Measurements from ENCODE around the gene OAT.
A peak's percentile ranks its signal among the peaks of the same experiment; 100 is the strongest.

The OAT gene

DNA sequence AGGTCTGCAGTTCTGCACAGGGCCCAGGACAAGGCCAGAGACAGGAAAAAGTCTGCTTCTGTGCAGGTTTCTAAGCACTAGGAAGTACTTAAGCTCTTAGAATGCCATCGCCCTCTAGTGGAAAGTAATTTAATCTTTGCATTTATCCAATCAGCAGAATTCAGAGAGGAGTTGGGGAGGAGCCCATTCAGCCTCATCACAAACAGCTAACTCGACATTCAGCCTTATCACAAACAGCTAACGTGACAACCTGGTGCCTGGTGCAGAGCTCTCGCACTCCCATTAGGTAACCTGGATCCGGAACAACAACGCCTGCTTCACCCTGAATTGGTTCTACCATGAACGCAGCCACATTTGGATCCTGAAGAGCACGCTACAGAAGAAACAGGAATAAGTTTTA is 15.2 kb downstream of the OAT start:
- no peak for DNase-seq (ENCODE audit: low read depth in 2 of 2)

DNA sequence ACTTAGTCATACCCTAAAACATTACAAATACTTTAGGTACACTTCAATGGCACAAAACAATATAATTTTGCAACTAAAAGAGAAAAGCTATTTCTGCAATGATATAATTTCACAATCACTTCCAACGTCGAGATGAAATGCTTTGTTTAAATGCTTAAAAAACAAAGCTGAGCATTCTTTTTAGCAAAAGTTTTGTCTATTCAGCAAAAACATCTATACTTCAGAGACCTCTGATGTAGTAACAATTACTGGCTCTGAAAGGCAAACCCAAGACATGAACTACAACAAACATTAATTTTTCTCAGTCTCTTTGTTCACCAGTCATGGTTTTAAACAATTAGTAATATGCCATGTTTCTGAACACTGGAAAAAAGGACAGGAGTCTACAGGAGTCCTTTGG is 16.4 kb downstream of the OAT start:
- DNase-seq (ENCODE audit: low read depth in 2 of 2), result no peak

DNA sequence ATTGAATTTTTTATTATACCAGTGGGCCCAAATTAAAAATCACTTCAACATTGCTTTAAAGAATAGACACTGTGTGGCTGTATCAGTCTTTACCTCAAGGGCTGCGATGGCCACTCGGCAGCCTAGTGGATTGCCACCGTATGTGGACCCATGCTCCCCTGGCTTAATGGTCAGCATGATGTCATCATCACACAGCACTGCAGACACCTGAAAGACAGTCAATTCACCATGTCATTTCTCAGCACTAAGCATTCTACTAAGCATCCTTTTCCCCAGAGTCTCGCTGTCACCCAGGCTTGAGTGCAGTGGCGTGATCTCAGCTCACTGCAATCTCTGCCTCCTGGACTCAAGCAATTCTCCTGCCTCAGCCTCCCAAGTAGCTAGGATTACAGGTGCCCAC is 17.1 kb downstream of the OAT start:
- no peak for DNase-seq (ENCODE audit: low read depth in 2 of 2)

DNA sequence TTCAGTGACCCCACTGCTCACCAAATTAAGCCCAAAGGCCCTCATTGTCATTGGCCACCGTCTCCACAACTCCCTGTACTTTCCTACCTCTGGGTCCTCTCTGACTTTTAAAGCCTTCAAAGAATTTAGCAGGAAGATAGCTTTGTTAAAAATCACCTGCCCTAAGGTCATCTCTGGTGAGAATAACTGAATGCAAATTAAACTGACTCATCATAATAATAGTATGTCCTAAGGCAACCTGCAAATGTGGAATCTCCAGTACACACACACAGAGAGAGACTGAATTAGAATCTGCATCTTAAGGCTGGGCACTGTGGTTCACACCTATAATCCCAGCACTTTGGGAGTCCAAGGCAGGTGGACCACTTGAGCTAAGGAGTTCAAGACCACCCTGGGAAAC is 24.1 kb downstream of the OAT start:
- no peak for DNase-seq (ENCODE audit: low read depth in 2 of 2)

DNA sequence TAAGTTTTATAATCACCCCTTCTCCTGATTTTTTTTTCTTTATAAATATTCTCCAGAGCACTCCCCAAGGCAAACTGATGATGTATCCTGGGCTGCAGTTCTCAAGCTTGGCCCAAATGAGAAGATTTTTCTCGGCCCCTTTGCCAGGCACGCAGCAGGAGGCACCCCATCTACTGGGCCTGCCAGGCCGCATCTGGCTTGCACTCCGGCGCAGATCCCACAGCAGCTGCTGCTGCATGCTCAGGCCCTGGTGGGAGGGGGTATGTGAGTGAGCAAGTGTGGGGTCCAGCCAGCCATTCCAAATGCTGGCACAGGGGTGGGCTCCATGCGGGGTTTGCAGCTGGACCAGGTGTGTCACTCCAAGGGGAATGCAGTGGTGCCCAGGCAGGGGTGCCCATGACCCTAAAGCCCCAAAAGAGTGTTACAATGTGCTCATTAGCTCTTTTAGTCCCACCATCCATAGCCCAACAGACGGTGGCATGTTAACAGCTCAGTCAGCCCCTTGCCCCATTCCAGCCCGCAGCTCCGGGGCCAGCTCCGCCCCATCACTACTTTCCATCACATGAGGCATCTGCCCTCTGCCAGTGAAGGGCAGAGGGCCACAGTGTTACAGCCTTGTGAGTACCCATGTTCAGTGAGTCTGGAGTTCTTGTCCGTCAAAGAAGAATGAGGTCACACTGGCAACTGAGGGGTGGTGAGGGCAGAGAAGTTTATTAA is 25.9 kb downstream of the OAT start:
- DNase-seq (ENCODE audit: low read depth in 2 of 2), result no peak

DNA sequence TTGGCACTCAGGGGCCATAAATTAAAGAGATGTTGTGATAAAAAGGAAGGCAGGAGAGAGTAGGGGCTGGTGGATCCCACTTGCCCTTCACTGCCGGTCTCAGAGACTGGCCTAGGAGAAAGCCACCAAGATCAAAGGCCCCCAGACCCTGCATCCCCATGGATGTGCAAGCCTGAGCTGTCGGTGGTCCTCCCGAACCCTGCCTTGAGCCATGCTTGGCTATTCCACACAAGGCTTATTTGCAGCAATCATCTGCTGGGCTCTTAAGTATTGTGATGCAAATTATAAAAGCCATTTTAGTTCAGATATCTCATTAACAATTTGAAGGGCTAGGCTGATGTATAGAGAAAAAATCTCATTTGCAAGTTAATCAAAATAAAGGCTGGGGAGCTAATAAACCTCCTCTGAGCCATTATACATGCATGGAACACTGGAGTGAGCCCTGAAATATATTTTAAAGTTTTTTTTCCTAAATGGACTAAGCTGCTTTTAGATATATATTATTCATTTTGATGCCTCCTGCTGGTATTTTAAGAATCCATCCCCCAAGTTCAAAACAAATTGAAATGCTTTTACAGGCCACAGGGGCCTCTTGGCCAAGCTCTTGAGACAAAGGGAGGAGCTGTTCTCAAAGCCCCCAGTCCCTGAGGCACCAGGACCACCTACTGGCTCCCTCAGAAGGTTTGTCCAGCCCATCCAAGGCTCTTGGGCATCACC is 28.1 kb downstream of the OAT start:
- DNase-seq (ENCODE audit: low read depth in 2 of 2), result no peak

DNA sequence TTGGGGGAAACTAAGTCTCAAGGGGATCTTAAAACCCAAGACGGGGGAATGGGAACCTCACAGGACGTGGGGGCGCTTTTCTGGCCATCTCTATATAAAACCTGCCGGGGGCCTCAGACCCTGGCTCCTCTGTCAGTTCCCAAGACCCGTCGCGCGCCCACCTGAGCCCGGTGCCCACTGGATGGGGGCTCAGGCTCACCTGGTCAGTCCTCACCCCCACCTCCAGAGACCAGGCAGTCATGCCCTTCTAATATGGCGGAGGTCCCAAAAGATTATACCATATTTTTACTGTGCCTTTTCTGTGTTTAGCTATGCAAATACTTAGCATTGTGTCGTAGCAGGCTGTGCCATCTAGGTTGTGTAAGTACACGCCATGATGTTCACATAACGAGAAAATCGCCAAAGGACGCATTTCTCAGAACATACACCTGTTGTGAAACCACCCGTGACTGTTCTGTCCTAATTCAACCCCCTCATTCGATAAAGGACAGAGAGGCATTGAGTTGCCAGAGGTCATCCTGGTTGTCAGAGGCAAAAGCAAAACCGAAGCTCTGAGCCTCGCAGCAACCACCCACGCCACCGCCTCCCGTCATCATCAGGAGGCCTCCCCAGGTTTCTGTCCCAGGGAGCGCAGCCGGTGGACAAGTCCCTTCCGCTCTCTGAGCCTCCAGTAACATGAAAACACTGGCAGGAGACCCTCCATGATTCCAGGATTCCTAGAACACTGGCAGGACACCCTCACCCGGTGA is 28.9 kb downstream of the OAT start:
- no peak for DNase-seq (ENCODE audit: low read depth in 2 of 2)

DNA sequence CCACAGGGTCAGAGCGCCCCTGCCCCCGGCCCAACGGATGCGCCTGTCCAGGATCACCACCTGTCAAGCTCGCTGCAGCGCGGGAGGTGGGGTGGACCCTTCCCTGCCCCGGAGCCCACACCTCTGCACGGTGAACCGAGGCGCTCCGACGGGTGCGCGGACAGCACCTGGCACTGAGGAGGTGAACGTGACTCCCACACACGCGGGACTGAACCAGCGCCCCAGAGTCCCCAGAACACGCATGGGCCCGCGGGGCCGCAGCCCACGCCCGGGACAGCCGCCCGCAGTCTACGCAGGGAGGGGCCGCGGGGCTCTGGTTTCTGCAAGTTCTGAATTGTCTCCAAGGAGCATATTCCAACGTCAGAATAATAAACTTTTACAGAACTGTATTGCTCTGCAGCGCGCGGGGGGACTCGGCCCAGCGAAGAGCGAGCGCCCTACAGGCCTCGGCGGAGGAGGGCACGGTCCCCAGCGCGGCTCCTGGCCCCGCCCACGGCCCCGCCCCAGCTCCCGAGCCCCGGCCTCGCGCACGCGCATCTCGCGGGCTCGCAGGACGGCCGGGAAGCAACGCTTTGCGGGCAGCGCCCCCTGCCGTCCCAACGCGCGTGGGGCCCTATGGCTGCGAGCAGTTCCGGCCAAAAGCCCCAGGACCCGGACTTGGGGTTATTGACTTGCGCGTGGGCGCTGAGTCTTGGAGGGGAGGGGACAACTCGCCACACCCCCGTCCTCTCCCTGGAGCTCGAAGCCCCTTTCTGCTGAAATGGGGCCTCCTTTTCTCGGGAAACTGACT is 29.7 kb downstream of the OAT start:
- DNase-seq (ENCODE audit: low read depth in 2 of 2), result peak; percentile 88

DNA sequence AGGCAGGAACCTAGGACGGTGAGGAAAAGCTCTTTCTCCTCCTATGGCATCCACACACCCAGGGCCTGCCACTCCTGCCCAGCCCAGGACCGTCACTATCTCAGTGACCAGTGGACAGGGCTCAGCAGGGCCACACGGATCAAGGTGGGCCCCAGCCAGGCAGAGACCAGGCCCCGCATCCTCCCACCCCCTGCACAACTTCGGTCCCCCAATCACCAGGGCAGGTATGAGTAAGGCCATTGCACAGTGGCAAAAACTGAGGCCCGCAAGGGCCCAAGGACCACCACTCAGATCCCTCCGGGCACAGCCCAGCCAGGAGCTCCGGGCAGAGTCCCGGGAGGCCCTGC is 30.3 kb downstream of the OAT start:
- DNase-seq (ENCODE audit: low read depth in 2 of 2), result no peak

DNA sequence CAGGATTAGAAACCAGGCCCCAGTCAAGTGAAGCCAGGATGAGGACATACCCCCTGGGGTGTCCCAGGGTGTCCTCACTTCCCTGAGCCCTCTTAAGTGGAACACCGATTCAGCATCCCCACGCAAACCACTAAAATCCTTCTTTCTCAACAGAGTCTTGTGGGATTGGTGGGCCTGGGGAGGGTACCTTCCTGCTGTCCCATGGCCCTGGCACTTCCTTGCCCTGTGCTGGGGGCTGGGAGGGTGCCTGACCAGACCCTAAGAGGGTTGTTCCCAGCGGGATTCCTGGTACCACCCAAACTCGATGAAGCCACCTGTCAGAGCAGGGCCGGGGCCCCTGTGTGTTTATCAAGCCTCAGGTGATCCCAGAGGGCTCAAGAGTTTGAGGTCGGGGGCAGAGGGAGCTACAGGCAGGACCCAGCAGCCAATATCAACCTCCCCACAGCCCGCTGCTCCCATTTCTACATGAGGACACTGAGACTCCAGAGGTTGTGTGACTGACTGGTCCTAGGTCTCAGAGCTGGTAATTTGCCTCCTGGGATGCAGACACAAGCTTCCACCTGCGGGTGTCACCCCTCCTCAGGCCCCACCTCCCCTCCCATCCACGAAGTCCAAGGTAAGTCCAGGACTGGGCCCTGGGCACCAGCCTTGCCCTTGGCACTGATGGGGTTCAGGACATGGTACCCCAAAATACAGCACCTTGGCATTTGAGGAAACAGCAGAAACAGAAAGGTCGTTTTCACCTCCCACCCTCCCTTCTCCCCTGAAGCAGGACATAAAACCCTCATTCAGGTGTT is 31.4 kb downstream of the OAT start:
- DNase-seq (ENCODE audit: low read depth in 2 of 2), result no peak

DNA sequence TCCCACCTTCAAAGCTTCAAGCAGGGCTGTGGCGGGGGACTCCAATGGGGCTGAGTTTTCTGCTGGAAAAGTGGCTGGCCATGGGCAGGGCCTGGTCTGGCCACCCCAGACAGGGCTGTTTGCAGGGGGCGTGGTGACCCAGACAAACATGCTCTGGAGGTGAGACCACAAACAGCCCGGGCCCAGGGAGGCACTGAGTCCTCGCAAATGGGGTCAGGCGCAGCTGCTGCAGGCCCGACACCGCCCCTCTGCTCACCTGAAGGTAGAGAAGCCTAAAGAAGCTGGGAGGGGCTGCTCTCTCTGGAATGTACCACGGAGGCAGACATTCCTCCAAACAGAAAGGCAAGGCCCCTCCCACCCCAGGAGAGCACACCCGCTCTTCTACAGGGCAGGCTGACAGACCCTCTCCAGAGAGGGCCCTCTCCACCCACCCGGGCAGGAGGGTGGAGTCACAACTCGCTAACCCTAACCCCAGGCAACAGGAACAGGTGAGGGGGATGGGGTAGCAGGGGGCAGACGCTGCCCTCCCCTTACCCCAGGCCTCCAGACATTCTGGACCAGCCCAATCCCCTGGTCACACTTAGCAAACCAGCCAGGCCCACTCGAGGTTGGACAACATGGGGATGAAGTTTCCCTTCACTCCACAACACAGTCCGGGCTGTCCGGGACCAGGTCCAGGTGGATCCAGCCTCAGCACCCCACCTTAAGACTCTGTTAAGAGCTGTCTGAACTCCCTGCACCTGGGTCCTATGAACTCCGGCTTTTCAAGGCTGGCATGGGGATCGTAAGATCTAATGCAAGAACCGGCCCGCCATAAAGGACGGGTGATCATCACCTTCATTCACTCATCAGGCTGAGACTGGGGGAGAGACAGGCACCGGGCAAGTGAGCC is 32.3 kb downstream of the OAT start:
- no peak for DNase-seq (ENCODE audit: low read depth in 2 of 2)

DNA sequence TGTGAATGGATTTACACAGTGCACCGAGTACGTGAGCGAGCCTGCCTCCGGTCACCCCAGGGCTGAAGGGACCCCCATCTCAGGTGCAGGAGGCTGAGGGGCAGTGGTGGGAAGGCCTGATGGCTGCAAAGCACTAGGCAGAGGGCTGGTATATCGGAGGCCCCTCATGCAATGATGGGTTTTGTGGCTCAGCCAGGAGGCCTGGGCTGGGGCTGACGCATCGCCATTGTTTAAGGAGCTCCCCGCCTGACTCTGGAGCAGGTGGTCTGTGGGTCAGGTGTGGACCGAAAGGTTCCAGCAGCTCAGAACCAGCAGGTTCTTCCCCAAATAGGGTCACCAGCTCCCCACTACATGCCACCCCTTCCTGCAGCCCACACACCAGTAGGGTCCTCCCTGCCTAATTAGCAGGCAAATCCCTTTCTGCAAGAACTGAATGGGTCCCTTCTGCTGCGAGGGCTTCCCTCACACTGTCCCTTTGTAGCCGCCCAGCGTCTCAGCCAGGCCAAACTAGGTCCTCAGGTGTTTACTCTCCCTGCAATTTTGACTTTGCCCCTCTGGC is 33.0 kb downstream of the OAT start:
- no peak for DNase-seq (ENCODE audit: low read depth in 2 of 2)

DNA sequence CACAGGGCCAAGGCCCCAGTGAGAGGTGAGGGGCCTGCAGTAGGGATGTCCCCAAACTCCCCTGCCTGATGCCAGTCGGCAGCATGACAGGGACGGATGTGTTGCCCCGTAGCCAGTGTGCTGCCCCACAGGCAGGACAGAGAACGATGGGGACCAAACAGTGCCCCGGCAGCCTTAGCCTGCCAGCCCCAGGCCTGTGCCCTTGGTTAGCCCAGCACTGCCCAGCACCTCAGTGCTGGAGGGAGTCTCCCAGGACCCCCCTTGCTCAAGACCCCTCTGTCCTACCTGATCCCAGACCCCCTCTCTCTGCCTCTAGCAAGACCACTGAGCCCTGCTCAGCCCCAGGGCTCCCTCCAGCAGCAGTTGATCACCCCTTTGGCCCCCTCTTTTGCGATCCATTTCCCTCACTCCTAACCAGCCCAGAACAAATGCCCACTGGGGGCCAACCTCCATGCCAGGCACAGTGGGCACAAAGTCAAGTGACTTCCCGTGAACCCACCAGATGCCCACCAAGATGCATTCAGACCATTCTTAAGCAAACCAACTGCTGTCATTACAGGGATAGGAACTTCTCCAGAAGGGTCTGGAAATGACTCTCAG is 34.0 kb downstream of the OAT start:
- no peak for DNase-seq (ENCODE audit: low read depth in 2 of 2)

DNA sequence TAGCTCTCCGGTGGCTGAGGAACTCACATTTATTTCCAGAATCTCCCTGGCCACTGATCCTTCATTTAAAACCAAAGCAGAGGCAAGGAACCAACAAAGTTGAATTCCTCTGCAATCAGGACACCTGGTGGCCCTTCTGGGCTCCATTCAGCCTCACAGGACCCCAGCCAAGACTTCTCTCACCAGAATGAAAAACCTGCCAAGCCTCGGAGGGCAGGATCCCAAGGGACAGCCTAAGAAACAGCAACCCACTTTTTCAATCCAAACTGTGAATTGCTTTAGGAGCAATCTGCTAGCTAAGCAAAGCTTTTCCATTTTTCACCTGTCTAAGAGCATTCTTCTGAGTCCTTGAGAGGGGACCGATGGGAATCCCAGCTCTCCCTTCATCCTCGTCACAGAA is 34.6 kb downstream of the OAT start:
- no peak for DNase-seq (ENCODE audit: low read depth in 2 of 2)

DNA sequence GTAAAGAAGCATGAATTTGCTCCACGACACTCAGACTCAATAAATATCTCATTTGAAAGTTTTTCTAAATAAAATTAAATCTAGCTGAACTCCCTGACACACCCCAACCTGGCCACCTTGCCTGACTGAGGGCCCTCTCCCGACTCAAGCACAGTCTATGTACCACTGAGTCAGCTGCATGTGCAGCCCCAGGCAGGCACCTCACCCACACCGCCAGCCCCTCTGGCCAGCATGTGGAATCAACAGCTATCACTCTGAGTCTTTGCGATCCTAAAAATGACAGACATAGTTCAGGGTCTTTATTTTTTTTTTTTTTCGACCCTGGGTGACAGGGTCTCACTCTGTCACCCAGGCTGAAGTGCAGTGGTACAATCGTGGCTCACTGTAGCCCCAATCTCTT is 35.2 kb downstream of the OAT start:
- no peak for DNase-seq (ENCODE audit: low read depth in 2 of 2)

DNA sequence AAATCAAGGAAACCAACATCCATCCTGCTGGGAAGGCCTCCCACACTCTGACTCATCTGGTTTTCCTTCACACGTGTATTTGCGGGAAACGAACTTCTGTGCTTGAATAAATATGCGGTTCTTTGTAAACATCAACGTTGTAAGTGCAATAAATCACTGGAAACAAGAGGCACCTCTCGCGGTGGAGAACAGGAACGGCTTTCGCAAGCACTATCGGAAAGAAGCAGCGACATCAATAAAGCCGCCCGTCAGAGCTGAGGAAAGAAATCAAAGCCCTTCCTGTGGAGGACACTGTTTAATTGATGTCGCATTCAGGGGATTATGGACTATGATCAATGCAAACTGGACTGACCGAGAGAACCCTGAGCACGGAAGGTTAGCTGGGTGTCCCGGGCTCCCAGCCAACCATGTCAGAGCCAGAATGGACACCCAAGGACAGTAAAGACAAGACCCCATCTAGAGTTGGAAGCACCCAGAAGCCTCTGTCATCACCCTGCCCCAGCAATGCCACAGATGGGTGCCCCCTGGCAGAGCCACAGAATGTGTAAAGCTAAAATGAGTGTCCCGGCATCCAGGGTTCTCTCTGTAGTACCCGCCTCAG is 37.6 kb downstream of the OAT start:
- no peak for DNase-seq (ENCODE audit: low read depth in 2 of 2)

DNA sequence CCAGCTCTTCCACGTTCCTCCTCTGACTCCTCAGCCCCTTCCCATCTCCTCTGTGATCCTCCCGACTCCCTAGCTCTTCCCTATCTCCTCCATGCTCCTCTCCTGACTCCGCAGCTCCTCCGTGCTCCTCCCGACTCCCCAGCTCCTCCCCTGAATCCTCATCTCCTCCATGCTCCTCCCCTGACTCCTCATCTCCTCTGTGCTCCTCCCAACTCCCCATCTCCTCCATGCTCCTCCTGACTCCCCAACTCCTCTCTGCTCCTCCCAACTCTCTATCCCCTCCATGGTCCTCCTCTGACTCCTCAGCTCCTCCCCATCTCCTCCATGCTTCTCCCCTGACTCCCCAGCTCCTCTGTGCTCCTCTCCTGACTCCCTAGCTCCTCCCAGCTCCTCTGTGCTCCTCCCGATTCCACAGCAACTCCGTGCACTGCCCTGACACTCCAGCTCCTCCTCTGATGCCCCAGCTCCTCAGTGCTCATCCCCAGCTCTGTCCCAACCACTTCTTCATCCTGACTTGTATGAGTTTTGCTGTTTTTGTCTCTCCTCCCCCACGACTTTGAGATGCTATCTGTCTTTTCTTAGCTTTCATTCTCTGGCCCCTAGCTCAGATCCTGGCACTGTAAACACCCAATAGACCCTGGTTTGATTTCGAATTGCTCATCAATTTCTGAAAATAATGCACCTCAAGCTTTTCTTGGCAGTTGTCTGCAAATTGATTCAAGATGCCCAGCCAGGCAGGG is 38.3 kb downstream of the OAT start:
- DNase-seq (ENCODE audit: low read depth in 2 of 2), result no peak

DNA sequence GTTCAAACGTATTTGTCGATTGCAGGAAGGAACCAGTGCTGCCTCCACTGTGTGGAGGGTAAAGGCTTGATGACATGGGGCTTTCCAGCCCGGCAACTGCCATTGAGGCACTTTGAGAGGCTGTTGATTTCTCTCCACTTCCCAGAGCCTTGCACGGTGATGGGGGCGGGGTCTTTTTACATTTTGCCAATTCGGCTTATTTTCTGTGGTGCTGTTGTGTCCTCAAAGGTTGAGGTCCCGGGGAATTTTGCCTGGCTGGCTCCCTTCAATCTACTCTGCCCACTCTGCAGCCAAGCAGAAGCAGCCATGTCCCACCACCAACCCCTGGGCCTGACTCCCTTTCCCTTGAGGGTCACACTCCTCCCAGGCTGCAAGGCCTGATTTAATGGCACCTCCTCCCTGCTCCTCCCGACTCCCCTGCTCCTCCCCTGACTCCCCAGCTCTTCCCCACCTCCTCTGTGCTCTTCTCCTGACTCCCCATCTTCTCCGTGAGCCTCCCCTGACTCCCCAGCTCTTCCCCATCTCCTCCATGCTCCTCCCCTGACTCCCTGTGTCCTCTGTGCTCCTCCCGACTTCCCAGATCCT is 39.0 kb downstream of the OAT start:
- DNase-seq (ENCODE audit: low read depth in 2 of 2), result no peak
